ENCODE data around the gene ARHGAP4.

- TF ChIP-seq POLR2AphosphoS5 (IDR thresholded peaks at IDR 0.05) = no peak
- peak in 1 of 11 experiments; percentile 3 for TF ChIP-seq CTCF (IDR thresholded peaks at IDR 0.05 in 8 of 11, conservative IDR thresholded peaks at IDR 0.05 in 3 of 11)
- TF ChIP-seq POLR2A (IDR thresholded peaks at IDR 0.05) = no peak
Measured at GRCh38 chrX:153926552-153926857, 441 bp upstream of the ARHGAP4 start.
